GM12801 (cell line): ENCODE data around the gene ST6GALNAC5.

ENCODE experiments used
- TF ChIP-seq, protein P1 (sequence below): IDR thresholded peaks from one replicate; pipeline ENCODE4 v1.5.1; 2011; ENCODE audit warnings: control low read depth; ENCODE audit not compliant: insufficient read length; ENCODE audit errors: extremely low read depth

ST6GALNAC5 gene

DNA sequence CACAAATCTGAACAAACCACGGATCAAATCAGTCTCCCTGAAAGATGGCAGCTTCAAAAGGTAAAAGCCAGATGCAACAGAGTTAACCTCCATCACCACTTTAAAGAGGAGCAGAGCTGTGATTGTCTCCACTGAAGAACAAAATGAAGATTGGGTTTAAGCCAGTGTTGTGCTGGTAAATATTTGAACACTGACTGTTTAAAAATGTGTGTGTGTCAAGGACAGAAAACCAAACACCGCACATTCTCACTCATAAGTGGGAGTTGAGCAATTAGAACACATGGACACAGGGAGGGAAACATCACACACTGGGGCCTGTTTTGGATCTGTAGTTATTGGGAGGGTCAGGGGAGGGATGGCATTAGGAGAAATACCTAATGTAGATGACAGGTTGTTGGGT lies 83.9 kb downstream of the ST6GALNAC5 start:
- TF ChIP-seq, protein P1, sequence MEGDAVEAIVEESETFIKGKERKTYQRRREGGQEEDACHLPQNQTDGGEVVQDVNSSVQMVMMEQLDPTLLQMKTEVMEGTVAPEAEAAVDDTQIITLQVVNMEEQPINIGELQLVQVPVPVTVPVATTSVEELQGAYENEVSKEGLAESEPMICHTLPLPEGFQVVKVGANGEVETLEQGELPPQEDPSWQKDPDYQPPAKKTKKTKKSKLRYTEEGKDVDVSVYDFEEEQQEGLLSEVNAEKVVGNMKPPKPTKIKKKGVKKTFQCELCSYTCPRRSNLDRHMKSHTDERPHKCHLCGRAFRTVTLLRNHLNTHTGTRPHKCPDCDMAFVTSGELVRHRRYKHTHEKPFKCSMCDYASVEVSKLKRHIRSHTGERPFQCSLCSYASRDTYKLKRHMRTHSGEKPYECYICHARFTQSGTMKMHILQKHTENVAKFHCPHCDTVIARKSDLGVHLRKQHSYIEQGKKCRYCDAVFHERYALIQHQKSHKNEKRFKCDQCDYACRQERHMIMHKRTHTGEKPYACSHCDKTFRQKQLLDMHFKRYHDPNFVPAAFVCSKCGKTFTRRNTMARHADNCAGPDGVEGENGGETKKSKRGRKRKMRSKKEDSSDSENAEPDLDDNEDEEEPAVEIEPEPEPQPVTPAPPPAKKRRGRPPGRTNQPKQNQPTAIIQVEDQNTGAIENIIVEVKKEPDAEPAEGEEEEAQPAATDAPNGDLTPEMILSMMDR: no peak

DNA sequence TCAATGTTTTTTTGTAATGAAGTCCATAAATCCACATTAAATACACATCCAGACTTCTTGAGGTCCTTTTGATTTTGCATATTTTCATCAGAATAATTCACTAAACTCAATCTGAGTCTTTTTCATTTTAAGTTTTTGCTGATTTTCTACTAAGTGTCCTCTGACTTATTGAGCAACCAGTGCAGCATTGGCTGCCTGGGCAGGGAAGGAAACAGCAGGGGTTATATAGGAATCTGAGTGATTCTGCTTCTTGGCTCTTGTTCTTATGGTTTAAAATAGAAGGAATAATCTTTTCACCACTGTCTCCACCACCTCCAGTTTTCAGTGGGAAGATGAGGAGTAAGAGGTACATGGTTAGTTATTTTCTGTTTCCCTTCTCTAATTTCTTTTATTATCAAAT lies 88.4 kb downstream of the ST6GALNAC5 start:
- TF ChIP-seq, protein P1: no peak

- TF ChIP-seq, protein P1: no peak
These were observed 90.7 kb downstream of the ST6GALNAC5 start for GRCh38 chr1:76957961-76958360.

DNA sequence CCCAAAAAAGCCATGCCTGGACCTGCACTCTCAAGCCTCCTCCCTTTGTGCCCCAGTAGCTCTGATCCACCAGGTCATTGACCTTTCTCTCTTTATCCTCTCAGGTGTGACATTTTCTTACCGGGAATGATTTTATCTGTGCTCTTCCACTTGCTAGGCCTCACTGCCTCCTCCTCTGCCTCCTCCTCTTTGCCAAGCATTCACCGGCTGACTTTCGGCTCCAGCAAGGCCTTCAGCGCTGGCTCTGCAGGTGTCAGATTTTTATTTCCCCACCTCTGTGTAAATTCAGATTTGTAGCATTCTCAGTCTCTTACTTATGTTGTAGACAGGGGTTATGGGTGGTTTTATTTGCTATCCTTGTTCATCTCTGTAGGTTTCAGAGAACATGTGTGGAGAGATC lies 91.5 kb downstream of the ST6GALNAC5 start:
- TF ChIP-seq, protein P1: no peak

GRCh38 chr1:76959556-76959955 lies 92.3 kb downstream of the ST6GALNAC5 start:
- TF ChIP-seq, protein P1: no peak

DNA sequence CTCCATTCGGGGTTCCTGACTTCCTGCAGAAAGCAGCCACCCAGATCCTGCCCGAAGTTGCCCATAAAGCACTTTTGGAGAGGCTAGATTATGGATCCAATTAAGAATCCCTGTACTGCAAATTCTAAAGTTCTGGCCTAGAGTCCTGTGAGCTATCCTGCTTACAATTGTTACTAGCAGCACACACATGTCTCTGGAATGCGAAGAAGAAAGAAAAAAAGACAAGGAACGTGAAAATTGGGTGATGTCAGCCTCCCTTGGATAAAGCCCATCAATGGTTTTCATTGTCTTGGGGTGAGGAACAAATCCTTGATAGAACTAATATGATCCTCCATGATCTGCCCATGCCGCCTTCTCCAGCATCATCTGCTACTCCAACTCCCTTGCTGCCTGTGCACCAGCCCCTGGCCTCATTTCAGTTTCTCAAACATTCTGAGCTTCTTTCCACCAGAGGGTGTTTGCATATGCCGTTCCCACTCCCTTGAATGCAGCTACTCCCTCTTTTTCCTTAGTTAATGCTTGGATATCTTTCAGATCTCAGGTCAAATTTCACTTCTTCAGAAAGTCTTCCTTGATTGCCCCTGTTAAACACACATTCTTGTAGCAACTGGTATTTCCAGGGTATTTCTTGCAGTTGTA lies 94.0 kb downstream of the ST6GALNAC5 start:
- TF ChIP-seq, protein P1: no peak

GRCh38 chr1:76961820-76962207 lies 94.5 kb downstream of the ST6GALNAC5 start:
- TF ChIP-seq, protein P1: no peak
